ENCODE data around the gene CALN1. TPM values are rescaled to one million over a fixed set of nuclear protein-coding genes. Genes with fewer than 3 reads are reported as not detected.
"Not testable (repeated sequence)": the region's sequence is repeated elsewhere in the genome, so short reads cannot be mapped to it uniquely, and the experiment has no call there.

CALN1 gene
- total and polyA plus RNA-seq, 9 of the 15 experiments (the other 6 are each of a cell fraction or from before 2014, with no cell fraction given) = 1.4 to 7.5 (median 3.3) TPM

- H3K27me3 ChIP-seq (ENCODE audit: control insufficient read depth in 2 of 2, insufficient read depth in 2 of 2, low read length in 2 of 2); H3K27ac ChIP-seq (ENCODE audit: extremely low read depth, low read depth, low read length); H3K4me2 ChIP-seq (ENCODE audit: insufficient read depth, low read length); H3K9me3 ChIP-seq (replicated peaks; ENCODE audit: control insufficient read depth, insufficient read depth, low read depth, low read length); H3K4me1 ChIP-seq (replicated peaks in 1 of 2; ENCODE audit: control insufficient read depth in 2 of 2, insufficient read depth in 2 of 2, low read length in 2 of 2); H4K20me1 ChIP-seq (replicated peaks; ENCODE audit: control insufficient read depth, insufficient read depth, low read length); BruUV-seq (replicated peaks); POLR2A ChIA-PET; ATAC-seq; H3K36me3 ChIP-seq (ENCODE audit: control insufficient read depth, insufficient read depth, low read length); intact Hi-C loops (cut with micrococcal nuclease); DNase-seq (ENCODE audit: extremely low read depth in 1 of 4, low spot score in 3 of 4); H2AFZ ChIP-seq (ENCODE audit: low read depth, low read length); H3K9ac ChIP-seq (ENCODE audit: insufficient read depth in 1 of 2, low read depth in 2 of 2, low read length in 2 of 2); CTCF ChIA-PET (ENCODE audit: low intra/inter-chr PET ratio); FAIRE-seq; H3K79me2 ChIP-seq (ENCODE audit: control insufficient read depth, insufficient read depth, low read length); H3K4me3 ChIP-seq; H3K9me1 ChIP-seq (ENCODE audit: control insufficient read depth, insufficient read depth, low read length); in situ Hi-C loops (cut with MboI): not testable (repeated sequence)
- WGBS (ENCODE audit: insufficient coverage, low coverage, missing lambda C conversion rate) = 2% methylated on average over 4 of the region's 4 CpGs
- TF ChIP-seq ZNF146 (CRISPR knock-in tag; IDR thresholded peaks at IDR 0.05; ENCODE audit: unreplicated experiment) = peak; percentile 93
- peak; percentile 47 for TF ChIP-seq RBM25 (IDR thresholded peaks at IDR 0.05; ENCODE audit: low read depth, low read length, severe bottlenecking)
These were observed 497.9 kb downstream of the CALN1 start for GRCh38 chr7:71914204-71914603.

- POLR2A ChIA-PET = interaction anchor here (1.1 kb wide), 1 partner anchor 20 kb away, joined by 3 read pairs; no protein-coding TSS in a partner anchor
- BruUV-seq (replicated peaks) = no TSS peak
- CTCF ChIA-PET (ENCODE audit: low intra/inter-chr PET ratio) = no interaction called here
These were observed 499.7 kb downstream of the CALN1 start for GRCh38 chr7:71912476-71912875.

More at GRCh38 chr7:71912476-71912875, 499.7 kb downstream of the CALN1 start:
- no peak overlapping the region for H3K9ac ChIP-seq (ENCODE audit: insufficient read depth in 1 of 2, low read depth in 2 of 2, low read length in 2 of 2)
- FAIRE-seq (no peak), ATAC-seq (no peak), DNase-seq (ENCODE audit: extremely low read depth in 1 of 4, low spot score in 3 of 4) (no peak)
- in situ Hi-C loops (cut with MboI) (no loop called here), intact Hi-C loops (cut with micrococcal nuclease) (no loop called here)
- H4K20me1 ChIP-seq (replicated peaks; ENCODE audit: control insufficient read depth, insufficient read depth, low read length) = no peaks in the 10 kb centered on the region
- no peak overlapping the region for H3K4me3 ChIP-seq
- TF ChIP-seq ZNF277 (CRISPR knock-in tag; IDR thresholded peaks at IDR 0.05; ENCODE audit: borderline replicate concordance) = no peak
- no peak for TF ChIP-seq POLR2G (IDR thresholded peaks at IDR 0.05; ENCODE audit: low read depth, low read length)
- no peak for TF ChIP-seq HCFC1 (IDR thresholded peaks at IDR 0.05; ENCODE audit: low read depth, low read length)
- 0 out of 2 replicates have a peak, but pooled peaks have one; percentile 13 for TF ChIP-seq ZNF316 (IDR thresholded peaks at IDR 0.05)
- no peak overlapping the region for H2AFZ ChIP-seq (ENCODE audit: low read depth, low read length)
- no peaks in the 10 kb centered on the region for H3K79me2 ChIP-seq (ENCODE audit: control insufficient read depth, insufficient read depth, low read length)
- H3K4me1 ChIP-seq (replicated peaks in 1 of 2; ENCODE audit: control insufficient read depth in 2 of 2, insufficient read depth in 2 of 2, low read length in 2 of 2) = no peaks in the 10 kb centered on the region
- no peaks in the 10 kb centered on the region for H3K9me1 ChIP-seq (ENCODE audit: control insufficient read depth, insufficient read depth, low read length)
- H3K27me3 ChIP-seq (ENCODE audit: control insufficient read depth in 2 of 2, insufficient read depth in 2 of 2, low read length in 2 of 2) = no peaks in the 10 kb centered on the region
- H3K27ac ChIP-seq (ENCODE audit: extremely low read depth, low read depth, low read length) = no peak overlapping the region
- 2% methylated on average over 4 of the region's 4 CpGs for WGBS (ENCODE audit: insufficient coverage, low coverage, missing lambda C conversion rate)
- no peaks in the 10 kb centered on the region; the same call in 1 of the 2 replicates for H3K9me3 ChIP-seq (replicated peaks; ENCODE audit: control insufficient read depth, insufficient read depth, low read depth, low read length)
- no peak overlapping the region for H3K4me2 ChIP-seq (ENCODE audit: insufficient read depth, low read length)
- H3K36me3 ChIP-seq (ENCODE audit: control insufficient read depth, insufficient read depth, low read length) = no peaks in the 10 kb centered on the region
